ENCODE data around the gene HES5. TPM values are rescaled to one million over a fixed set of nuclear protein-coding genes. Genes with fewer than 3 reads are reported as not detected.

HES5 gene
- total RNA-seq, 1 donor from 2014 or later, result not detected

DNA sequence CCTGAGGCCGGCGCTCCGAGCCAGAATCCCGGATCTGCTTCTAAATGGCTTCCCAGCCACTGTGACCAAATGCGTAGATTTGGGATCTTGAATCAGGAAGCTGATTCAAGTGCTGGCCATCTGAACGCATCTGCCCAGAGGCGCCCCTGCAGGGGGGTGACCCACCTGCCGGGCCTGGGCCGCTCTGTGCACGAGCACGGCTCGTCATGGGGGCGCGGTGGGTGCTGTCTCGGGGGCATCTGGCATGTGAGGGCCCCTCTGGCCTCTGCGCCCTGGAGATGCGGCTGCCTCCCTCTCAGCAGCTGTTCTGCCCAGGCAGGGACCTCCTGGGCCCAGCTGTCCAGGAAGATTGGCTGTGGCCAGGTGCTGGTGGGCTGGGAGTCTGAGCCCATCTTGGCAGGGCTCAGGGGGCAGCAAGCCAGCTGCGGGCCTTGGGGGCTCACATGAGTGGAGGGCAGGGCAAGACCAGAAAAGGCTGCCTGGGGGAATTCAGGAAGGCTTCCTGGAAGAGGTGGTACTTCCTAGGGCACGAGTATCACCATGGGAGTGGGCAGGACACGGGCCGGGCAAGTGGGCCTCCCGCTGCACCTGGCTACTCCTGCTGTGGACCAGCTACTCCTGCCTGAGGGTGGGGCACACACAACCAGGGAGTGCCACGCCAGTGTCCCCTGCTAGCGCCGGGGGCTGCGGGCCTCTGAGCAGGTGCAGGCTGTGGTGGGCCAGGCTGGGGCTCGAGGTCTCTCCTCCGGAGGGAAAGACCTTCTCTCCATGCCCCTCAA lies 28.8 kb downstream of the HES5 start:
- Mint-ChIP-seq H3K9me3 (no peaks in the 10 kb centered on the region), H3K36me3 (no peaks in the 10 kb centered on the region), H3K27ac (no peak overlapping the region), H3K4me1 (peaks cover 3% of the 10 kb centered on the region), H3K27me3 (ENCODE audit: low read depth) (peaks cover 3% of the 10 kb centered on the region), H3K4me3 (no peak overlapping the region)
- no peak for DNase-seq (ENCODE audit: low spot score in 2 of 2, unreplicated experiment in 2 of 2)
- TF ChIP-seq, protein P1, sequence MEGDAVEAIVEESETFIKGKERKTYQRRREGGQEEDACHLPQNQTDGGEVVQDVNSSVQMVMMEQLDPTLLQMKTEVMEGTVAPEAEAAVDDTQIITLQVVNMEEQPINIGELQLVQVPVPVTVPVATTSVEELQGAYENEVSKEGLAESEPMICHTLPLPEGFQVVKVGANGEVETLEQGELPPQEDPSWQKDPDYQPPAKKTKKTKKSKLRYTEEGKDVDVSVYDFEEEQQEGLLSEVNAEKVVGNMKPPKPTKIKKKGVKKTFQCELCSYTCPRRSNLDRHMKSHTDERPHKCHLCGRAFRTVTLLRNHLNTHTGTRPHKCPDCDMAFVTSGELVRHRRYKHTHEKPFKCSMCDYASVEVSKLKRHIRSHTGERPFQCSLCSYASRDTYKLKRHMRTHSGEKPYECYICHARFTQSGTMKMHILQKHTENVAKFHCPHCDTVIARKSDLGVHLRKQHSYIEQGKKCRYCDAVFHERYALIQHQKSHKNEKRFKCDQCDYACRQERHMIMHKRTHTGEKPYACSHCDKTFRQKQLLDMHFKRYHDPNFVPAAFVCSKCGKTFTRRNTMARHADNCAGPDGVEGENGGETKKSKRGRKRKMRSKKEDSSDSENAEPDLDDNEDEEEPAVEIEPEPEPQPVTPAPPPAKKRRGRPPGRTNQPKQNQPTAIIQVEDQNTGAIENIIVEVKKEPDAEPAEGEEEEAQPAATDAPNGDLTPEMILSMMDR (IDR thresholded peaks at IDR 0.05; ENCODE audit: unreplicated experiment), result no peak

DNA sequence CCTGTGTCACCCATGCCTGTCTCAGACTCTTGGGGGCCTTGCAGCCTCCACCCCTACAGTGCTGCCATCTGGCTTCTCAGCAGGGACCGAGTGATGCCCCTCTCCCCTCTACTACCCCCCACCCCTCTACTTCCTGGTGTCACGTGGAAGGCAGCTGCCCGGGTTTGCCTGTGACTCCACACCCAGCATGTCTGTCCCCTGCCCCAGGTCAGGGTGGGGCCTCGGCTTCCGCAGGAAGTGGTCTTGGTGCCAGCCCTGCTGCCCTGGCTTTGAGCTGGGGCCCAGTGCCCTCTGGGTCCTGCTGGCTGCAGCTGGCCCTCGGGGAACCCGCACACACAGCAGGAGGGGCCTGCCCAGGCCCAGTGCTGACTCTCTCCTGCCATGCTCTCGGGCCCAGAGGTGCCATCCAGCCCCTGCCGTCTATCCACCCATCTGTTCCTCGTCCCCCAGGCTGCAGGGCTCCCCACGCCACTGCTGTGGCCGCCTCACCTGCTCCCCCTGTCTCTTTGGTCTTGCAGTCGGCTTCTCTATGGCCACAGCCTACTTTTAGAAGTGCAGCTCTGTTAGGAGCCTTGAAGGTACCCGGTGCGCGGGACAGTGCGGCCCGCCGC lies 30.0 kb downstream of the HES5 start:
- Mint-ChIP-seq H3K27ac (no peak overlapping the region), H3K27me3 (ENCODE audit: low read depth) (peaks cover 3% of the 10 kb centered on the region), H3K4me1 (no peaks in the 10 kb centered on the region), H3K4me3 (no peak overlapping the region), H3K36me3 (no peaks in the 10 kb centered on the region), H3K9me3 (no peaks in the 10 kb centered on the region)
- DNase-seq (ENCODE audit: low spot score in 2 of 2, unreplicated experiment in 2 of 2), result no peak
- TF ChIP-seq, protein P1 (IDR thresholded peaks at IDR 0.05; ENCODE audit: unreplicated experiment), result no peak

DNA sequence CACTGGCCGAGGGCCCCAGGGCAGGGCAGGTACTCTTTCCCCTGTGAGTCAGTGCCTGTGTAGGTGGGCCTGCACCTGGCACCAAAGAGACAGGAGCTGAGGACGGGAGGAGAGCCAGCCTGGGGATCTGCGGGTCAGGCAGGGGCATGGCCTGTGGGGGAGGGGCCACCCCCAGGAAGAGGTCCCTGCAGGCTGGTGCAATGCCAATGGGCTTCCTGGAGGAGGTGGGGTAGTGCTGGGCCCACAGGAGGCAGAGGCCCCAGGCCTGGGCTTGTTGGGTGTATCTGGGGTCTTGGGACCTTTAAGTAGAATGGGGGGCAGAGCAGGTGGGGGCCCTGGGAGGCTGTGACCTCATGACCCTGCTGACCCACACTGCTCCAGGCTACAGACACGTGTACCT lies 30.8 kb downstream of the HES5 start:
- TF ChIP-seq, protein P1 (IDR thresholded peaks at IDR 0.05; ENCODE audit: unreplicated experiment), result no peak
- H3K27me3 Mint-ChIP-seq (ENCODE audit: low read depth), result peaks cover 3% of the 10 kb centered on the region
- no peaks in the 10 kb centered on the region for H3K9me3 Mint-ChIP-seq
- no peak overlapping the region for H3K4me3 Mint-ChIP-seq
- H3K36me3 Mint-ChIP-seq, result no peaks in the 10 kb centered on the region
- peaks cover 1% of the 10 kb centered on the region for H3K4me1 Mint-ChIP-seq
- DNase-seq (ENCODE audit: low spot score in 2 of 2, unreplicated experiment in 2 of 2), result no peak
- H3K27ac Mint-ChIP-seq, result no peak overlapping the region

DNA sequence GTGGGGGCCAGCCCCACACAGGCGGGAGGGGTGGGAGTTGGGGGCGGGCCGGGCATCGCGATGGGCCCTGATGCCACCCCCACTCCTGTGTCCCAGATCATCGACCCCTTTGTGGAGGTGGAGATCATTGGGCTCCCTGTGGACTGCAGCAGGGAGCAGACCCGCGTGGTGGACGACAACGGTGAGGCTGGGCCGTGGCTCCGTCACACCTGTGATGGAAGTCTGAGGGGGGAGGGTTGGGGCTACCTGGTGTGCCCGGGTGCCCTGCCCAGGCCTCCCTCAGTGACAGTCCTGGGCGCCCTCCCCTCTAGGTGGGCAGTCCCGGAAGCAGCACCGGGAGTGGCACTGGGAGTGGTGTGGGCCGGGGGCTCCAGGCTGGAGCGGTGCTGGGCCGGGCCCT lies 31.4 kb downstream of the HES5 start:
- no peak overlapping the region for H3K4me3 Mint-ChIP-seq
- peaks cover 7% of the 10 kb centered on the region for H3K27me3 Mint-ChIP-seq (ENCODE audit: low read depth)
- peaks cover 7% of the 10 kb centered on the region for H3K4me1 Mint-ChIP-seq
- no peaks in the 10 kb centered on the region for H3K36me3 Mint-ChIP-seq
- no peak for DNase-seq (ENCODE audit: low spot score in 2 of 2, unreplicated experiment in 2 of 2)
- no peaks in the 10 kb centered on the region for H3K9me3 Mint-ChIP-seq
- TF ChIP-seq, protein P1 (IDR thresholded peaks at IDR 0.05; ENCODE audit: unreplicated experiment), result no peak
- H3K27ac Mint-ChIP-seq, result no peak overlapping the region

DNA sequence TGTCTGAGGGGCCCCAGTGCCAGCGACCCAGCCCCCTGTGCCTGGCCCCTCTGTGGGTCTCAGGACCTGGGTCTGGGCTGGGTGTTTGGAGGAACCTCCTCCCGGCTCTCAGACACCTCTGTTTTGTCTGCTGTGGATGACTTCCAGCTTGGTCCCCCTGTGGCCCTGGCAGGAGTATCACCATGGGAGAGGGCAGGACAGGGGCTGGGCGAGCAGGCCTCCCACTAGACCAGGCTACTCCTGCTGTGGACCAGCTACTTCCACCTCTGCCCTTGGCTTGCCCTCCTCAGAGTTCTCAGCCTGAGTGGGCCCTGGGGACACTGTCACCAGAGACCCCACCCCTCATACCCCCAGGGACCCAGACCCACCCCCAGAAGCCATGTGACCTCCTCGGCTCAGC lies 32.2 kb downstream of the HES5 start:
- Mint-ChIP-seq H3K9me3 (no peaks in the 10 kb centered on the region), H3K36me3 (no peaks in the 10 kb centered on the region), H3K27ac (no peak overlapping the region), H3K4me3 (no peak overlapping the region), H3K27me3 (ENCODE audit: low read depth) (peaks cover 11% of the 10 kb centered on the region), H3K4me1 (peaks cover 9% of the 10 kb centered on the region)
- TF ChIP-seq, protein P1 (IDR thresholded peaks at IDR 0.05; ENCODE audit: unreplicated experiment), result no peak
- no peak for DNase-seq (ENCODE audit: low spot score in 2 of 2, unreplicated experiment in 2 of 2)
